Karpas-422 (cell line): Measurements from ENCODE around the gene BDNF. TPM values are rescaled to one million over a fixed set of nuclear protein-coding genes. Genes with fewer than 3 reads are reported as not detected.
"Not testable (repeated sequence)": the region's sequence is repeated elsewhere in the genome, so short reads cannot be mapped to it uniquely, and the experiment has no call there.

ENCODE experiments used
- DNase-seq: peaks from one replicate; pipeline ENCODE4 v3.0.0-alpha.2; 2015
- H2AFZ ChIP-seq: fragments of 200-600 bp; sonication (generic); 2 replicates; pipeline ENCODE4 v1.6.1; 2014; ENCODE audit warnings: antibody characterized with exemption, low read length, mixed read lengths
- H3K27ac ChIP-seq: fragments of 200-600 bp; sonication (generic); 2 replicates; pipeline ENCODE4 v1.5.1; 2014; ENCODE audit warnings: mild to moderate bottlenecking, low read length, moderate library complexity
- H3K27me3 ChIP-seq: fragments of 200-600 bp; sonication (generic); 2 replicates; pipeline ENCODE4 v1.6.1; 2014; ENCODE audit warnings: low read length, mixed read lengths
- H3K36me3 ChIP-seq: fragments of 200-600 bp; sonication (generic); 2 replicates; pipeline ENCODE4 v1.6.1; 2014; ENCODE audit warnings: low read length, mixed read lengths; ENCODE audit not compliant: insufficient read depth
- H3K4me1 ChIP-seq: fragments of 200-600 bp; sonication (generic); 2 replicates; pipeline ENCODE4 v1.6.1; 2014; ENCODE audit warnings: mild to moderate bottlenecking, low read length, mixed read lengths
- H3K4me2 ChIP-seq: fragments of 200-600 bp; sonication (generic); 2 replicates; pipeline ENCODE4 v1.6.1; 2014; ENCODE audit warnings: low read length, low read depth, mild to moderate bottlenecking; ENCODE audit not compliant: poor library complexity, severe bottlenecking
- H3K4me3 ChIP-seq: fragments of 200-600 bp; sonication (generic); 2 replicates; pipeline ENCODE4 v1.5.1; 2014; ENCODE audit warnings: mild to moderate bottlenecking, antibody characterized with exemption, low read length, mixed read lengths
- H3K79me2 ChIP-seq: fragments of 200-600 bp; sonication (generic); 2 replicates; pipeline ENCODE4 v1.6.1; 2014; ENCODE audit warnings: mild to moderate bottlenecking, low read length, mixed read lengths
- H3K9ac ChIP-seq: fragments of 200-600 bp; sonication (generic); 2 replicates; pipeline ENCODE4 v1.6.0; 2014; ENCODE audit warnings: low read length
- H3K9me2 ChIP-seq: fragments of 200-600 bp; sonication (generic), shearing (Covaris generic); replicated peaks from 2 replicates; pipeline ENCODE4 v1.6.0; 2014; ENCODE audit warnings: mild to moderate bottlenecking, low read length, moderate library complexity; ENCODE audit not compliant: insufficient read depth
- H3K9me3 ChIP-seq: fragments of 300-700, 200-600 bp; sonication (generic); 2 replicates; pipeline ENCODE4 v1.6.1; 2014; ENCODE audit warnings: low read length, mixed read lengths
- H4K20me1 ChIP-seq: fragments of 200-600 bp; sonication (generic); 2 replicates; pipeline ENCODE4 v1.6.1; 2014; ENCODE audit warnings: mild to moderate bottlenecking, antibody characterized with exemption, low read length, low read depth; ENCODE audit not compliant: insufficient read depth
- total RNA-seq: library from RNA; depleted of rRNA; stranded (reverse); fragments of >200 nt; shearing (Covaris generic); gene quantifications from 2 replicates; pipeline ENCODE4 v1.2.3, GENCODE V29; 2014; ENCODE audit warnings: low replicate concordance

BDNF gene
- total RNA-seq, 1 experiment from 2014 or later = not detected

GRCh38 chr11:27635567-27636037, 64.7 kb downstream of the BDNF start:
- Histone ChIP-seq H3K79me2 (no peaks in the 10 kb centered on the region), H3K9me3 (no peaks in the 10 kb centered on the region), H3K4me1 (no peaks in the 10 kb centered on the region), H4K20me1 (no peaks in the 10 kb centered on the region), H3K4me3 (no peak overlapping the region), H2AFZ (no peak overlapping the region), H3K4me2 (no peak overlapping the region), H3K9ac (no peak overlapping the region), H3K9me2 (0 out of 2 replicates have a peak, but pooled peaks cover 2% of the 10 kb centered on the region), H3K27ac (no peak overlapping the region), H3K27me3 (no peaks in the 10 kb centered on the region), H3K36me3 (no peaks in the 10 kb centered on the region)
- no peak for DNase-seq

- not testable (repeated sequence) for H3K27ac ChIP-seq, H3K79me2 ChIP-seq, H3K4me2 ChIP-seq, H3K9ac ChIP-seq, DNase-seq, H3K4me1 ChIP-seq, H4K20me1 ChIP-seq, H3K27me3 ChIP-seq, H3K4me3 ChIP-seq, H3K9me2 ChIP-seq, H3K36me3 ChIP-seq, H3K9me3 ChIP-seq, H2AFZ ChIP-seq
These were observed 65.5 kb downstream of the BDNF start for GRCh38 chr11:27634776-27635175.

GRCh38 chr11:27634282-27634681, 66.0 kb downstream of the BDNF start:
- H3K79me2 ChIP-seq, H3K27me3 ChIP-seq, H3K9me3 ChIP-seq, H3K9ac ChIP-seq, H3K4me1 ChIP-seq, H3K4me3 ChIP-seq, H3K36me3 ChIP-seq, DNase-seq, H3K27ac ChIP-seq, H2AFZ ChIP-seq, H3K9me2 ChIP-seq, H4K20me1 ChIP-seq, H3K4me2 ChIP-seq: not testable (repeated sequence)

- H3K9me2 ChIP-seq, H3K79me2 ChIP-seq, H3K27me3 ChIP-seq, H4K20me1 ChIP-seq, H3K9me3 ChIP-seq, H2AFZ ChIP-seq, H3K4me2 ChIP-seq, H3K4me1 ChIP-seq, H3K36me3 ChIP-seq, H3K27ac ChIP-seq, H3K4me3 ChIP-seq, DNase-seq, H3K9ac ChIP-seq: not testable (repeated sequence)
These were observed 71.2 kb downstream of the BDNF start for GRCh38 chr11:27629023-27629422.

- Histone ChIP-seq H3K9ac (no peak overlapping the region), H3K9me2 (no peaks in the 10 kb centered on the region), H3K4me3 (no peak overlapping the region), H4K20me1 (no peaks in the 10 kb centered on the region), H2AFZ (no peak overlapping the region), H3K4me1 (0 out of 2 replicates have a peak, but pooled peaks cover 4% of the 10 kb centered on the region), H3K4me2 (no peak overlapping the region), H3K27ac (no peak overlapping the region), H3K27me3 (no peaks in the 10 kb centered on the region), H3K79me2 (no peaks in the 10 kb centered on the region), H3K9me3 (no peaks in the 10 kb centered on the region), H3K36me3 (no peaks in the 10 kb centered on the region)
- no peak for DNase-seq
These were observed 72.3 kb downstream of the BDNF start for GRCh38 chr11:27627979-27628378.

DNA sequence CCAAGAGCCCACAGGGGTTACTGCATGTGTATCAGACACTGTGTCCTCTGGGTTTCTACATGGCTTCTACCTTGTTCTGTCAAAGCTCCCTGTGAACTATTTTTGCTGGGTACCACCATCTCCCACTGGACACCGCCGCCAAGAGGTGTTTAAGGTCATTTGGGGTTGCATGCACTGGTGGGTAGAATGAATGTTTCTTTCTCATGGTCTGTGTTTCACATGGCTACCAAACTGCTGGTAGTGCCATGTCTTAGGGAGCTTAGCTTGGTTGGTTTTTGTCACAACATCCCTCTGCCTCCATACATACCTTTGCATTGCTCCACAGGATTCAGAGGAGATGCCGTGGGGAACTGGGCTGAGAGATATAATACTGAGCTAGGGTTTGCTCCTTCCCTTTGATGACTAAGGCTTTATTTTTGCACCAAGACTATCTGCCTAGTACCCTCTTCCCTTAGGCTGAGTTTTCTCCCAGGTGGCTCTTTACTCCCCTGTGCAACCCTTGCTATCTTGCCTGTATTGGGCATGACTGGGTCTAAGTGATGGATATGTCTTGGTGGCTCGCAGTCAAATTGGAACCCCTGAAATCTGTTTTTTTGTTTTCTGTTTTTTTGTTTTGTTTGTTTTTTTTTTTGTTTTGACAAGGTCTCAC, 73.2 kb downstream of the BDNF start:
- Histone ChIP-seq H2AFZ (no peak overlapping the region), H3K79me2 (no peaks in the 10 kb centered on the region), H3K36me3 (no peaks in the 10 kb centered on the region), H3K4me3 (no peak overlapping the region), H3K27me3 (no peaks in the 10 kb centered on the region), H3K27ac (no peak overlapping the region), H3K4me2 (no peak overlapping the region), H3K4me1 (0 out of 2 replicates have a peak, but pooled peaks cover 4% of the 10 kb centered on the region), H3K9me3 (no peaks in the 10 kb centered on the region), H4K20me1 (no peaks in the 10 kb centered on the region), H3K9me2 (no peaks in the 10 kb centered on the region), H3K9ac (no peak overlapping the region)
- DNase-seq = no peak

DNA sequence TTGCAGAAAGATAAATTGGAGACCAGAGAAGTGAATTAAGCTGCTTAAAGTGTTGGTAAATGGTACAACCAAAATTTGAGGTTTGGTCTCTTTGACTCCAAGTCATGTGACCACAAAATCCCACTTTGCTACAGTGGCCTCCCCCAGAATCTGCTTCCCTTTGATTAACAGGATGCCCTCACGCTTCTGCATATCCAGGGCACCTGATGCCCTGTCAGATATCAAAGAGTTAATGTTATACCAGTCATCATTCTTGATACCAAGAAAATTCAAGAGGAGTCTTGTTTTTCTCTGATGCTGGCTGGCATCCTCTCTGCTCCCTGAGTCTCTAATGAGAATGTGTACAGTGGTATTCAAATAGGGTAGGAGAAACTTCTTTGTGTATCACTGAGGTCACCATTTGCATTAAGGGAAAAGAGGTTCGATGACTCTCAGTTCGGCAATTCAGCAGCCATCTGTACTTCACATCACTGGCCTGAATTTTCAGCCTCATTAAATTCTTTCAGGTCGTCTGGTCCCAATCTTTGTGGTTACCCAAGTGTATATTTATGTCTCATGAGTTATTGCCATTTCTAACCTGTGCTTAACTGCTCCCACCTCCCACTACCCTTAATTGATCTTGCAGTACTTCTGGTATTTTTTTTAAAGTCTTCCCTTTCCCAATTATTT, 73.9 kb downstream of the BDNF start:
- Histone ChIP-seq H3K27me3 (no peaks in the 10 kb centered on the region), H3K79me2 (no peaks in the 10 kb centered on the region), H4K20me1 (no peaks in the 10 kb centered on the region), H3K4me3 (no peak overlapping the region), H3K9ac (no peak overlapping the region), H3K9me3 (no peaks in the 10 kb centered on the region), H2AFZ (no peak overlapping the region), H3K27ac (no peak overlapping the region), H3K36me3 (no peaks in the 10 kb centered on the region), H3K4me2 (no peak overlapping the region), H3K4me1 (0 out of 2 replicates have a peak, but pooled peaks cover 4% of the 10 kb centered on the region), H3K9me2 (no peaks in the 10 kb centered on the region)
- DNase-seq = no peak

GRCh38 chr11:27625347-27625912, 74.8 kb downstream of the BDNF start:
- Histone ChIP-seq H4K20me1 (no peaks in the 10 kb centered on the region), H3K4me1 (0 out of 2 replicates have a peak, but pooled peaks cover 4% of the 10 kb centered on the region), H3K4me2 (no peak overlapping the region), H3K27ac (no peak overlapping the region), H3K9me2 (no peaks in the 10 kb centered on the region), H3K9me3 (no peaks in the 10 kb centered on the region), H3K4me3 (no peak overlapping the region), H3K36me3 (no peaks in the 10 kb centered on the region), H3K79me2 (no peaks in the 10 kb centered on the region), H2AFZ (no peak overlapping the region), H3K9ac (no peak overlapping the region), H3K27me3 (no peaks in the 10 kb centered on the region)
- DNase-seq = no peak
